ENCODE results near the gene BTF3. TPM values are rescaled to one million over a fixed set of nuclear protein-coding genes. Genes with fewer than 3 reads are reported as not detected.
"Not testable (repeated sequence)": the region's sequence is repeated elsewhere in the genome, so short reads cannot be mapped to it uniquely, and the experiment has no call there.

The BTF3 gene
- polyA plus RNA-seq, 1 donor from 2014 or later: 324 TPM

GRCh38 chr5:73460133-73460532 lies 38.1 kb upstream of the BTF3 start:
- Histone ChIP-seq H3K27me3 (ENCODE audit: insufficient read depth, low read depth, low read length) (peaks cover 7% of the 10 kb centered on the region), H2AFZ (ENCODE audit: low read depth, low read length) (no peak overlapping the region), H3K36me3 (ENCODE audit: insufficient read depth, low read length) (no peaks in the 10 kb centered on the region), H3K79me2 (replicated peaks; ENCODE audit: insufficient read depth, low read length) (no peaks in the 10 kb centered on the region), H3K27ac (ENCODE audit: low read length) (no peak overlapping the region), H3K4me2 (ENCODE audit: low read length) (no peak overlapping the region), H3K9me3 (ENCODE audit: low read length) (no peaks in the 10 kb centered on the region), H3K4me3 (ENCODE audit: low read length) (no peak overlapping the region), H3K9ac (ENCODE audit: low read length) (no peak overlapping the region), H3F3A (ENCODE audit: insufficient read depth, low read length, poor library complexity, severe bottlenecking) (no peaks in the 10 kb centered on the region), H4K20me1 (ENCODE audit: insufficient read depth) (no peaks in the 10 kb centered on the region), H3K9me2 (ENCODE audit: insufficient read depth, low read length) (no peaks in the 10 kb centered on the region)
- TF ChIP-seq REST (IDR thresholded peaks at IDR 0.05; ENCODE audit: borderline replicate concordance) (no peak), EP300 (conservative IDR thresholded peaks at IDR 0.05; ENCODE audit: poor library complexity, severe bottlenecking) (no peak), TAF1 (IDR thresholded peaks at IDR 0.05; ENCODE audit: low read depth) (no peak), POLR2AphosphoS5 (IDR thresholded peaks at IDR 0.05) (no peak), SMC3 (conservative IDR thresholded peaks at IDR 0.05; ENCODE audit: poor library complexity) (no peak), RAD21 (conservative IDR thresholded peaks at IDR 0.05) (no peak), CTCF (IDR thresholded peaks at IDR 0.05; ENCODE audit: poor library complexity, severe bottlenecking) (no peak), EZH2 (IDR thresholded peaks at IDR 0.05; ENCODE audit: borderline replicate concordance, insufficient read depth, low read length, poor library complexity, severe bottlenecking) (no peak)

GRCh38 chr5:73464016-73464745 lies 34.1 kb upstream of the BTF3 start:
- no peak for TF ChIP-seq CTCF (IDR thresholded peaks at IDR 0.05; ENCODE audit: poor library complexity, severe bottlenecking)
- no peak for TF ChIP-seq POLR2AphosphoS5 (IDR thresholded peaks at IDR 0.05)
- TF ChIP-seq EZH2 (IDR thresholded peaks at IDR 0.05; ENCODE audit: borderline replicate concordance, insufficient read depth, low read length, poor library complexity, severe bottlenecking): no peak
- no peak for TF ChIP-seq EP300 (conservative IDR thresholded peaks at IDR 0.05; ENCODE audit: poor library complexity, severe bottlenecking)
- no peak for TF ChIP-seq SMC3 (conservative IDR thresholded peaks at IDR 0.05; ENCODE audit: poor library complexity)
- no peak for TF ChIP-seq TAF1 (IDR thresholded peaks at IDR 0.05; ENCODE audit: low read depth)
- TF ChIP-seq RAD21 (conservative IDR thresholded peaks at IDR 0.05): no peak
- no peak for TF ChIP-seq MXI1 (conservative IDR thresholded peaks at IDR 0.05; ENCODE audit: poor library complexity, severe bottlenecking)
- no peak for TF ChIP-seq REST (IDR thresholded peaks at IDR 0.05; ENCODE audit: borderline replicate concordance)
- no peak overlapping the region for H3K4me3 ChIP-seq (ENCODE audit: low read length)
- H4K20me1 ChIP-seq (ENCODE audit: insufficient read depth): no peaks in the 10 kb centered on the region
- no peak overlapping the region for H2AFZ ChIP-seq (ENCODE audit: low read depth, low read length)
- H3K9me2 ChIP-seq (ENCODE audit: insufficient read depth, low read length): no peaks in the 10 kb centered on the region
- no peaks in the 10 kb centered on the region for H3K9me3 ChIP-seq (ENCODE audit: low read length)
- H3K27me3 ChIP-seq (ENCODE audit: insufficient read depth, low read depth, low read length): peaks cover 3% of the 10 kb centered on the region
- no peaks in the 10 kb centered on the region for H3K79me2 ChIP-seq (replicated peaks; ENCODE audit: insufficient read depth, low read length)
- no peak overlapping the region for H3K27ac ChIP-seq (ENCODE audit: low read length)
- no peaks in the 10 kb centered on the region for H3F3A ChIP-seq (ENCODE audit: insufficient read depth, low read length, poor library complexity, severe bottlenecking)
- no peaks in the 10 kb centered on the region for H3K36me3 ChIP-seq (ENCODE audit: insufficient read depth, low read length)
- no peak overlapping the region for H3K9ac ChIP-seq (ENCODE audit: low read length)
- H3K4me2 ChIP-seq (ENCODE audit: low read length): no peak overlapping the region

- not testable (repeated sequence) for H3K4me2 ChIP-seq (ENCODE audit: low read length); H4K20me1 ChIP-seq (ENCODE audit: insufficient read depth); H2AFZ ChIP-seq (ENCODE audit: low read depth, low read length); H3K9me3 ChIP-seq (ENCODE audit: low read length); H3K27ac ChIP-seq (ENCODE audit: low read length); H3F3A ChIP-seq (ENCODE audit: insufficient read depth, low read length, poor library complexity, severe bottlenecking); H3K36me3 ChIP-seq (ENCODE audit: insufficient read depth, low read length); H3K9ac ChIP-seq (ENCODE audit: low read length); H3K27me3 ChIP-seq (ENCODE audit: insufficient read depth, low read depth, low read length); H3K4me3 ChIP-seq (ENCODE audit: low read length); H3K79me2 ChIP-seq (replicated peaks; ENCODE audit: insufficient read depth, low read length); H3K9me2 ChIP-seq (ENCODE audit: insufficient read depth, low read length)
Observed at GRCh38 chr5:73468638-73469037, 29.6 kb upstream of the BTF3 start.
